Endothelial cell (in vitro differentiated cells): ENCODE measurements around the gene LMO1. TPM values are rescaled to one million over a fixed set of nuclear protein-coding genes. Genes with fewer than 3 reads are reported as not detected.
A peak's percentile ranks its signal among the peaks of the same experiment; 100 is the strongest.

Experiments used
- DNase-seq: peaks from one replicate; pipeline ENCODE4 v3.0.0; 2021; ENCODE audit warnings: low spot score
- H3K27ac Mint-ChIP-seq: one replicate; pipeline ENCODE4 v1.8.0; 2021; ENCODE audit warnings: mixed read lengths, inconsistent platforms; ENCODE audit not compliant: unreplicated experiment
- H3K27me3 Mint-ChIP-seq: one replicate; pipeline ENCODE4 v1.8.0; 2021; ENCODE audit warnings: mild to moderate bottlenecking, moderate library complexity, mixed read lengths, inconsistent platforms; ENCODE audit not compliant: unreplicated experiment
- H3K36me3 Mint-ChIP-seq: one replicate; pipeline ENCODE4 v1.8.0; 2021; ENCODE audit warnings: mild to moderate bottlenecking, low read depth, mixed read lengths, inconsistent platforms; ENCODE audit not compliant: unreplicated experiment
- H3K4me1 Mint-ChIP-seq: one replicate; pipeline ENCODE4 v1.8.0; 2021; ENCODE audit warnings: mild to moderate bottlenecking, mixed read lengths, inconsistent platforms; ENCODE audit not compliant: unreplicated experiment
- H3K4me3 Mint-ChIP-seq: one replicate; pipeline ENCODE4 v1.8.0; 2021; ENCODE audit warnings: mild to moderate bottlenecking, mixed read lengths, inconsistent platforms; ENCODE audit not compliant: unreplicated experiment
- H3K9me3 Mint-ChIP-seq: one replicate; pipeline ENCODE4 v1.8.0; 2021; ENCODE audit warnings: mixed read lengths, inconsistent platforms; ENCODE audit not compliant: unreplicated experiment
- CTCF ChIP-seq: fragments of 200-600 bp; sonication (generic); IDR thresholded peaks from one replicate; pipeline ENCODE4 v1.5.0; 2021; ENCODE audit warnings: antibody characterized with exemption; ENCODE audit not compliant: unreplicated experiment
- total RNA-seq: library from RNA; stranded (reverse); fragmentation: NEBNext Ultra II Directional; extraction: Animal tissue kit (Norgen Biotek cat#: 25700); gene quantifications from one replicate; pipeline ENCODE4 v1.2.1, GENCODE V29; 2021; ENCODE audit not compliant: unreplicated experiment

LMO1 gene
- total RNA-seq, 1 donor from 2014 or later, result not detected

- H3K4me3 Mint-ChIP-seq, result no peak overlapping the region
- no peaks in the 10 kb centered on the region for H3K9me3 Mint-ChIP-seq
- H3K36me3 Mint-ChIP-seq, result no peaks in the 10 kb centered on the region
- H3K27me3 Mint-ChIP-seq, result peaks cover 25% of the 10 kb centered on the region
- TF ChIP-seq CTCF, result peak; percentile 45
- peaks cover 39% of the 10 kb centered on the region for H3K4me1 Mint-ChIP-seq
- no peak for DNase-seq
- H3K27ac Mint-ChIP-seq, result no peak overlapping the region
Observed at GRCh38 chr11:8209208-8209807, 54.4 kb downstream of the LMO1 start.

GRCh38 chr11:8207080-8208000 lies 56.3 kb downstream of the LMO1 start:
- DNase-seq, result no peak
- no peak overlapping the region for H3K4me3 Mint-ChIP-seq
- TF ChIP-seq CTCF, result no peak
- H3K36me3 Mint-ChIP-seq, result no peaks in the 10 kb centered on the region
- H3K27ac Mint-ChIP-seq, result peak overlapping the region; percentile 92
- peaks cover 30% of the 10 kb centered on the region for H3K4me1 Mint-ChIP-seq
- peaks cover 25% of the 10 kb centered on the region for H3K27me3 Mint-ChIP-seq
- no peaks in the 10 kb centered on the region for H3K9me3 Mint-ChIP-seq

- peak; percentile 72 for DNase-seq
- H3K9me3 Mint-ChIP-seq, result no peaks in the 10 kb centered on the region
- H3K4me1 Mint-ChIP-seq, result peaks cover 30% of the 10 kb centered on the region
- peak overlapping the region; percentile 92 for H3K27ac Mint-ChIP-seq
- no peaks in the 10 kb centered on the region for H3K36me3 Mint-ChIP-seq
- TF ChIP-seq CTCF, result no peak
- peaks cover 25% of the 10 kb centered on the region for H3K27me3 Mint-ChIP-seq
- no peak overlapping the region for H3K4me3 Mint-ChIP-seq
Observed at GRCh38 chr11:8206251-8207079, 57.2 kb downstream of the LMO1 start.

GRCh38 chr11:8205566-8205965 lies 58.1 kb downstream of the LMO1 start:
- no peak for DNase-seq
- H3K27ac Mint-ChIP-seq, result peak overlapping the region; percentile 57
- no peaks in the 10 kb centered on the region for H3K9me3 Mint-ChIP-seq
- no peaks in the 10 kb centered on the region for H3K36me3 Mint-ChIP-seq
- peaks cover 30% of the 10 kb centered on the region for H3K4me1 Mint-ChIP-seq
- no peak overlapping the region for H3K4me3 Mint-ChIP-seq
- peaks cover 19% of the 10 kb centered on the region for H3K27me3 Mint-ChIP-seq
- no peak for TF ChIP-seq CTCF
